ENCODE results near the gene GSTK1. TPM values are rescaled to one million over a fixed set of nuclear protein-coding genes. Genes with fewer than 3 reads are reported as not detected.

The GSTK1 gene
- total and polyA plus RNA-seq, 9 of the 15 experiments (the other 6 are each of a cell fraction or from before 2014, with no cell fraction given): 155 to 441 (median 233) TPM

GRCh38 chr7:143258831-143259230, 4.4 kb upstream of the GSTK1 start:
- Histone ChIP-seq H3K9ac (ENCODE audit: insufficient read depth in 1 of 2, low read depth in 2 of 2, low read length in 2 of 2) (peak overlapping the region in 1 of 2 experiments; percentile 57; a peak in 2 of 4 replicates), H3K27ac (ENCODE audit: extremely low read depth, low read depth, low read length) (peak overlapping the region; percentile 57), H4K20me1 (replicated peaks; ENCODE audit: control insufficient read depth, insufficient read depth, low read length) (no peaks in the 10 kb centered on the region), H3K4me2 (ENCODE audit: insufficient read depth, low read length) (peak overlapping the region; percentile 47), H3K4me3 (no peak overlapping the region), H2AFZ (ENCODE audit: low read depth, low read length) (peak overlapping the region; percentile 95), H3K4me1 (replicated peaks in 1 of 2; ENCODE audit: control insufficient read depth in 2 of 2, insufficient read depth in 2 of 2, low read length in 2 of 2) (peaks cover 14 to 51% of the 10 kb centered on the region in 2 experiments), H3K36me3 (ENCODE audit: control insufficient read depth, insufficient read depth, low read length) (no peaks in the 10 kb centered on the region), H3K9me1 (ENCODE audit: control insufficient read depth, insufficient read depth, low read length) (no peaks in the 10 kb centered on the region), H3K27me3 (ENCODE audit: control insufficient read depth in 2 of 2, insufficient read depth in 2 of 2, low read length in 2 of 2) (no peaks in the 10 kb centered on the region), H3K9me3 (replicated peaks; ENCODE audit: control insufficient read depth, insufficient read depth, low read depth, low read length) (no peaks in the 10 kb centered on the region), H3K79me2 (ENCODE audit: control insufficient read depth, insufficient read depth, low read length) (peaks cover 12% of the 10 kb centered on the region)
- no TSS peak for BruUV-seq (replicated peaks)
- in situ Hi-C loops (cut with MboI): no loop called here
- DNase-seq (ENCODE audit: extremely low read depth in 1 of 4, low spot score in 3 of 4): peak in 3 of 4 experiments; percentile 20 to 57 (median 54)
- ChIA-PET POLR2A (interaction anchor here (0.6 to 0.7 kb wide), 2 partner anchors 15 to 250 kb away, joined by 3 read pairs; no protein-coding TSS in a partner anchor), CTCF (ENCODE audit: low intra/inter-chr PET ratio) (interaction anchor here (0.6 kb wide), 1 partner anchor 12 kb away, joined by 4 read pairs; no protein-coding TSS in a partner anchor)
- intact Hi-C loops (cut with micrococcal nuclease): no loop called here
- WGBS (ENCODE audit: insufficient coverage, low coverage, missing lambda C conversion rate): 30% methylated on average over 2 of the region's 2 CpGs
- 0 out of 3 replicates have a peak, but pooled peaks have one; percentile 2 for ATAC-seq
- peak; percentile 59 for FAIRE-seq
- TF ChIP-seq DPF2 (IDR thresholded peaks at IDR 0.05) (0 out of 2 replicates have a peak, but pooled peaks have one; percentile 20), NR4A1 (CRISPR knock-in tag; IDR thresholded peaks at IDR 0.05) (no peak), NR4A1 (tag; IDR thresholded peaks at IDR 0.05) (peak; percentile 40; the same call in 1 of the 2 replicates), CREB3 (tag; conservative IDR thresholded peaks at IDR 0.05; ENCODE audit: low read depth) (0 out of 2 replicates have a peak, but pooled peaks have one; percentile 29), POLR2H (tag; IDR thresholded peaks at IDR 0.05; ENCODE audit: low read depth) (peak; percentile 38; the same call in 1 of the 2 replicates), ZKSCAN3 (CRISPR knock-in tag; IDR thresholded peaks at IDR 0.05) (no peak), MYBL2 (IDR thresholded peaks at IDR 0.05; ENCODE audit: low read depth) (peak; percentile 42; the same call in 1 of the 2 replicates), MYBL2 (CRISPR knock-in tag; IDR thresholded peaks at IDR 0.05; ENCODE audit: borderline replicate concordance) (no peak), TRIM24 (IDR thresholded peaks at IDR 0.05) (no peak), SFPQ (IDR thresholded peaks at IDR 0.05; ENCODE audit: low read depth, low read length) (no peak), MYC (IDR thresholded peaks at IDR 0.05; ENCODE audit: low read depth, low read length) (0 out of 2 replicates have a peak, but pooled peaks have one; percentile 29), MYC (CRISPR knock-in tag; IDR thresholded peaks at IDR 0.05; ENCODE audit: borderline replicate concordance, low read depth) (no peak), MEIS2 (IDR thresholded peaks at IDR 0.05; ENCODE audit: partially characterized antibody) (no peak), RBM15 (IDR thresholded peaks at IDR 0.05; ENCODE audit: insufficient read depth, low read length) (no peak), PPARD (CRISPR knock-in tag; IDR thresholded peaks at IDR 0.05) (no peak), ZNF449 (CRISPR knock-in tag; IDR thresholded peaks at IDR 0.05) (no peak), SMAD1 (IDR thresholded peaks at IDR 0.05; ENCODE audit: low read depth, low read length, partially characterized antibody) (no peak)
- TF ChIP-seq, protein P1, sequence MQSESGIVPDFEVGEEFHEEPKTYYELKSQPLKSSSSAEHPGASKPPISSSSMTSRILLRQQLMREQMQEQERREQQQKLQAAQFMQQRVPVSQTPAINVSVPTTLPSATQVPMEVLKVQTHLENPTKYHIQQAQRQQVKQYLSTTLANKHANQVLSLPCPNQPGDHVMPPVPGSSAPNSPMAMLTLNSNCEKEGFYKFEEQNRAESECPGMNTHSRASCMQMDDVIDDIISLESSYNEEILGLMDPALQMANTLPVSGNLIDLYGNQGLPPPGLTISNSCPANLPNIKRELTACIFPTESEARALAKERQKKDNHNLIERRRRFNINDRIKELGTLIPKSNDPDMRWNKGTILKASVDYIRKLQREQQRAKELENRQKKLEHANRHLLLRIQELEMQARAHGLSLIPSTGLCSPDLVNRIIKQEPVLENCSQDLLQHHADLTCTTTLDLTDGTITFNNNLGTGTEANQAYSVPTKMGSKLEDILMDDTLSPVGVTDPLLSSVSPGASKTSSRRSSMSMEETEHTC (IDR thresholded peaks at IDR 0.05): no peak

Measured in K562 (cell line).